ENCODE measurements around the gene RBM25.

RBM25 gene

GRCh38 chr14:73146111-73146510 is 87.8 kb downstream of the RBM25 start:
- TF ChIP-seq OSR1 (CRISPR knock-in tag; IDR thresholded peaks at IDR 0.05) = no peak
- no peak for TF ChIP-seq ZNF565 (CRISPR knock-in tag; conservative IDR thresholded peaks at IDR 0.05; ENCODE audit: low read depth)
- TF ChIP-seq ZFP3 (CRISPR knock-in tag; IDR thresholded peaks at IDR 0.05) = no peak
- TF ChIP-seq CSRNP3 (CRISPR knock-in tag; IDR thresholded peaks at IDR 0.05) = no peak
- TF ChIP-seq TSHZ2 (CRISPR knock-in tag; IDR thresholded peaks at IDR 0.05) = no peak
- ATAC-seq = no peak

- no peak for ATAC-seq
- no peak for TF ChIP-seq OSR1 (CRISPR knock-in tag; IDR thresholded peaks at IDR 0.05)
- TF ChIP-seq ZNF8 (CRISPR knock-in tag; IDR thresholded peaks at IDR 0.05) = no peak
- no peak for TF ChIP-seq PPARA (CRISPR knock-in tag; IDR thresholded peaks at IDR 0.05; ENCODE audit: borderline replicate concordance)
- no peak for TF ChIP-seq CSRNP3 (CRISPR knock-in tag; IDR thresholded peaks at IDR 0.05)
- no peak for TF ChIP-seq TOX (CRISPR knock-in tag; IDR thresholded peaks at IDR 0.05; ENCODE audit: borderline replicate concordance)
- TF ChIP-seq TSHZ2 (CRISPR knock-in tag; IDR thresholded peaks at IDR 0.05) = no peak
- no peak for TF ChIP-seq CSDC2 (CRISPR knock-in tag; IDR thresholded peaks at IDR 0.05)
- TF ChIP-seq ZFP30 (CRISPR knock-in tag; IDR thresholded peaks at IDR 0.05) = no peak
- TF ChIP-seq RARB (CRISPR knock-in tag; IDR thresholded peaks at IDR 0.05) = no peak
- no peak for TF ChIP-seq ZNF70 (CRISPR knock-in tag; IDR thresholded peaks at IDR 0.05)
- TF ChIP-seq GLIS3 (CRISPR knock-in tag; IDR thresholded peaks at IDR 0.05) = no peak
- no peak for TF ChIP-seq SNAI2 (CRISPR knock-in tag; IDR thresholded peaks at IDR 0.05)
- no peak for TF ChIP-seq CREB5 (CRISPR knock-in tag; IDR thresholded peaks at IDR 0.05; ENCODE audit: low read depth)
- no peak for TF ChIP-seq PATZ1 (CRISPR knock-in tag; IDR thresholded peaks at IDR 0.05; ENCODE audit: borderline replicate concordance)
Measured at GRCh38 chr14:73149753-73150152, 91.4 kb downstream of the RBM25 start.

- no peak for ATAC-seq
- TF ChIP-seq POU6F1 (CRISPR knock-in tag; IDR thresholded peaks at IDR 0.05; ENCODE audit: borderline replicate concordance, low read depth) (no peak), TCF4 (CRISPR knock-in tag; IDR thresholded peaks at IDR 0.05; ENCODE audit: borderline replicate concordance) (no peak), RARB (CRISPR knock-in tag; IDR thresholded peaks at IDR 0.05) (no peak), ZNF565 (CRISPR knock-in tag; conservative IDR thresholded peaks at IDR 0.05; ENCODE audit: low read depth) (no peak), ARNTL (CRISPR knock-in tag; IDR thresholded peaks at IDR 0.05; ENCODE audit: borderline replicate concordance, low read depth) (no peak)
Measured at GRCh38 chr14:73153272-73153671, 94.9 kb downstream of the RBM25 start.

Measured in SK-N-SH treated with all-trans-retinoic acid at 6 μM for 48 hours (cell line).